IMR-90 (cell line): ENCODE results near the gene VPS35L. TPM values are rescaled to one million over a fixed set of nuclear protein-coding genes. Genes with fewer than 3 reads are reported as not detected.

ENCODE experiments used
- ATAC-seq: fragments of 200-7000 bp; cut with Tn5 transposase; 2 replicates; pipeline ENCODE4 v1.9.1; 2020; ENCODE audit warnings: low read depth, mild to moderate bottlenecking, moderate library complexity
- BruUV-seq: library from RNA; stranded (reverse); fragments of 400-500 nt; replicated peaks from 2 replicates; lab custom pipeline; 2021; lab: Mats Ljungman, UMichigan
- CTCF ChIA-PET: fragments of 300-600 bp; formaldehyde crosslinking; extraction: SDS; loops from one replicate; lab custom pipeline; 2021; ENCODE audit warnings: antibody characterized with exemption; lab: Yijun Ruan, JAX
- POLR2A ChIA-PET: fragments of 300-600 bp; sonication (Branson Sonifier 250); formaldehyde crosslinking; loops from one replicate; lab custom pipeline; 2022; ENCODE audit warnings: antibody characterized with exemption; ENCODE audit not compliant: unreplicated experiment; lab: Charles Lee
- DNase-seq: peaks from one replicate; pipeline ENCODE4 v3.0.0; 2013
- H2AFZ ChIP-seq: replicated peaks from 2 replicates; pipeline ENCODE3; 2013; ENCODE audit warnings: low read length, mild to moderate bottlenecking; ENCODE audit not compliant: poor library complexity
- H2AK5ac ChIP-seq: 2 replicates; pipeline ENCODE4 v1.6.1; 2013; ENCODE audit warnings: low read depth, low read length, inconsistent platforms
- H2AK9ac ChIP-seq: replicated peaks from 2 replicates; pipeline ENCODE3; 2013; ENCODE audit warnings: mild to moderate bottlenecking, low read depth, low read length, moderate library complexity; ENCODE audit not compliant: poor library complexity
- H2BK120ac ChIP-seq: 2 replicates; pipeline ENCODE4 v1.6.1; 2013; ENCODE audit warnings: low read depth, low read length, inconsistent platforms
- H2BK15ac ChIP-seq: 3 replicates; pipeline ENCODE4 v1.6.1; 2013; ENCODE audit warnings: low read depth, low read length, inconsistent platforms
- H2BK20ac ChIP-seq: 2 replicates; pipeline ENCODE4 v1.6.1; 2013; ENCODE audit warnings: low read depth, mild to moderate bottlenecking, inconsistent platforms, low read length, moderate library complexity
- H2BK5ac ChIP-seq: 2 replicates; pipeline ENCODE4 v1.6.1; 2013; ENCODE audit warnings: mild to moderate bottlenecking, low read depth, low read length, inconsistent platforms; ENCODE audit not compliant: poor library complexity, severe bottlenecking
- H3K14ac ChIP-seq: replicated peaks from 2 replicates; pipeline ENCODE4 v1.6.1; 2013; ENCODE audit warnings: low read depth, low read length, inconsistent platforms
- H3K18ac ChIP-seq: 2 replicates; pipeline ENCODE4 v1.6.1; 2013; ENCODE audit warnings: low read depth, low read length, control low read depth
- H3K23ac ChIP-seq: 2 replicates; pipeline ENCODE4 v1.6.1; 2013; ENCODE audit warnings: low read depth, low read length, inconsistent platforms
- H3K27ac ChIP-seq: 2 replicates; pipeline ENCODE4 v1.5.1; 2013; ENCODE audit warnings: mild to moderate bottlenecking, control low read depth, low read length; ENCODE audit not compliant: insufficient read depth
- H3K27me3 ChIP-seq: 2 replicates; pipeline ENCODE4 v1.6.1; 2013; ENCODE audit warnings: low read length; ENCODE audit not compliant: control insufficient read depth, insufficient read depth
- H3K36me3 ChIP-seq: 2 replicates; pipeline ENCODE4 v1.6.1; 2013; ENCODE audit warnings: low read length, mixed read lengths; ENCODE audit not compliant: control insufficient read depth, insufficient read depth
- H3K4ac ChIP-seq: 2 replicates; pipeline ENCODE4 v1.6.1; 2013; ENCODE audit warnings: low read depth, low read length, inconsistent platforms
- H3K4me1 ChIP-seq: 2 replicates; pipeline ENCODE4 v1.6.1; 2013; ENCODE audit warnings: low read length, mixed read lengths; ENCODE audit not compliant: control insufficient read depth, insufficient read depth
- H3K4me2 ChIP-seq: 2 replicates; pipeline ENCODE4 v1.6.1; 2013; ENCODE audit warnings: low read depth, mild to moderate bottlenecking, control low read depth, low read length, moderate library complexity
- H3K4me3 ChIP-seq: 2 replicates; pipeline ENCODE4 v1.5.1; 2013; ENCODE audit warnings: low read depth, mild to moderate bottlenecking, control low read depth, low read length, moderate library complexity; ENCODE audit not compliant: insufficient read depth
- H3K56ac ChIP-seq: 2 replicates; pipeline ENCODE4 v1.6.1; 2013; ENCODE audit warnings: low read length, inconsistent platforms; ENCODE audit not compliant: insufficient read depth; ENCODE audit errors: extremely low read depth
- H3K79me1 ChIP-seq, 2 experiments: 2 replicates each; pipeline ENCODE4 v1.6.1; 2013; ENCODE audit warnings: low read length in 2 of 2, inconsistent platforms in 1 of 2, low read depth in 1 of 2
- H3K9ac ChIP-seq: 2 replicates; pipeline ENCODE4 v1.6.1; 2013; ENCODE audit warnings: low read depth, low read length, control low read depth
- H3K9me1 ChIP-seq: 2 replicates; pipeline ENCODE4 v1.6.1; 2013; ENCODE audit warnings: low read length, inconsistent platforms; ENCODE audit not compliant: insufficient read depth
- H3K9me3 ChIP-seq: 2 replicates; pipeline ENCODE4 v1.6.1; 2013; ENCODE audit warnings: low read length; ENCODE audit not compliant: control insufficient read depth, insufficient read depth
- H4K20me1 ChIP-seq: 2 replicates; pipeline ENCODE4 v1.6.1; 2013; ENCODE audit warnings: low read length, inconsistent platforms; ENCODE audit not compliant: insufficient read depth
- H4K5ac ChIP-seq: 2 replicates; pipeline ENCODE4 v1.6.1; 2013; ENCODE audit warnings: mild to moderate bottlenecking, low read depth, low read length, control low read depth
- H4K8ac ChIP-seq, 2 experiments: 2 replicates each; pipeline ENCODE4 v1.6.1; 2013; ENCODE audit warnings: low read depth in 2 of 2, low read length in 2 of 2, control low read depth in 1 of 2, inconsistent platforms in 1 of 2
- H4K91ac ChIP-seq: 2 replicates; pipeline ENCODE4 v1.6.1; 2013; ENCODE audit warnings: low read depth, low read length, inconsistent platforms; ENCODE audit not compliant: insufficient read depth
- CEBPB ChIP-seq: IDR thresholded peaks from 2 replicates; pipeline ENCODE4 v1.6.1; 2012; ENCODE audit warnings: low read depth, low read length, improper control_type of control experiment
- MAFK ChIP-seq: IDR thresholded peaks from 2 replicates; pipeline ENCODE4 v1.6.1; 2012; ENCODE audit warnings: low read depth, low read length, improper control_type of control experiment
- WGBS, 2 experiments: methylation state at CpG; one replicate each; pipeline versions ENCODE4 v1.1.5 to v1.1.7; 2013; ENCODE audit warnings: missing lambda C conversion rate in 2 of 2; ENCODE audit not compliant: insufficient read length in 1 of 2; ENCODE audit errors: extremely low coverage in 2 of 2; 5-methylcytosine and 5-hydroxymethylcytosine counted together
- dilution Hi-C: fragments of 300-500 bp; cut with HindIII; formaldehyde crosslinking; loops from one replicate; pipeline ENCODE4 v1.14.3; 2018; ENCODE audit warnings: low sequenced_read_pairs; ENCODE audit not compliant: unreplicated experiment
- in situ Hi-C: fragments of 300-500 bp; cut with MboI; formaldehyde crosslinking; loops from 3 replicates; pipeline ENCODE4 v1.14.3; 2019; ENCODE audit warnings: low sequenced_read_pairs, inconsistent platforms, mixed read lengths
- intact Hi-C: fragments of 100-400 bp; cut with micrococcal nuclease; formaldehyde crosslinking; loops from 2 replicates; pipeline ENCODE4 v1.10.0; 2022
- polyA plus RNA-seq, 3 experiments: library from polyadenylated mRNA; depleted of rRNA; stranded (reverse); fragments of >200 nt; gene quantifications; 2 replicates each; pipeline ENCODE4 v1.2.3, GENCODE V29; 2012; ENCODE audit warnings: low replicate concordance in 1 of 3
- total RNA-seq: library from RNA; depleted of rRNA; stranded (reverse); fragments of >200 nt; gene quantifications from 2 replicates; pipeline ENCODE4 v1.2.3, GENCODE V29; 2012

Gene VPS35L
- total and polyA plus RNA-seq, 2 of the 4 experiments (the other 2 are of a cell fraction) = 28.0 to 40.1 TPM

- Histone ChIP-seq H3K56ac (no peak overlapping the region), H4K8ac (no peak overlapping the region), H3K18ac (no peak overlapping the region), H2BK20ac (no peak overlapping the region), H3K4me1 (0 out of 2 replicates have a peak, but pooled peaks cover 3% of the 10 kb centered on the region), H2AFZ (no peak overlapping the region), H3K9me1 (no peaks in the 10 kb centered on the region), H3K4me2 (peak overlapping the region; percentile 88), H4K91ac (no peak overlapping the region), H2BK120ac (no peak overlapping the region), H3K23ac (no peak overlapping the region), H3K79me1 (peaks cover 12 to 17% of the 10 kb centered on the region in 2 experiments; a peak in 3 of 4 replicates), H3K9ac (no peak overlapping the region), H2BK5ac (peak overlapping the region; percentile 15), H4K20me1 (no peaks in the 10 kb centered on the region), H2BK15ac (no peak overlapping the region), H3K4me3 (no peak overlapping the region), H2AK5ac (no peak overlapping the region), H3K36me3 (peaks cover 6% of the 10 kb centered on the region; the same call in 1 of the 2 replicates), H3K27ac (no peak overlapping the region), H4K5ac (no peak overlapping the region), H3K14ac (no peak overlapping the region), H3K4ac (no peak overlapping the region), H2AK9ac (no peak overlapping the region), H3K9me3 (no peaks in the 10 kb centered on the region), H3K27me3 (no peaks in the 10 kb centered on the region)
- CTCF ChIA-PET = interaction anchor here (2.1 kb wide), 1 partner anchor 11 kb away, joined by 8 read pairs; no protein-coding TSS in a partner anchor
- TF ChIP-seq CEBPB (peak; percentile 55), MAFK (no peak)
- POLR2A ChIA-PET = no interaction called here
- peak; percentile 29 for DNase-seq
- no TSS peak for BruUV-seq
- dilution Hi-C loops (no loop called here), in situ Hi-C loops (no loop called here), intact Hi-C loops (no loop called here)
- WGBS, 2 experiments = 100% methylated on average over 1 of the region's 4 CpGs; no CpG with 5 or more reads in 1 of the 2 experiments
- ATAC-seq = peak; percentile 58
These were observed 42.0 kb upstream of the VPS35L start for GRCh38 chr16:19513377-19514053.
